Keratinocyte (primary cell): ENCODE results near the gene SHISA9. TPM values are rescaled to one million over a fixed set of nuclear protein-coding genes. Genes with fewer than 3 reads are reported as not detected.

Experiments
- DNase-seq: peaks from one replicate; pipeline ENCODE4 v3.0.0-alpha.2; 2011; ENCODE audit warnings: low read depth, missing footprints, low spot score
- FAIRE-seq: peaks from 2 replicates; lab custom pipeline; 2011; peaks lifted over from hg19 to GRCh38; lab: Jason Lieb, UNC
- H2AFZ ChIP-seq: 2 replicates; pipeline ENCODE4 v1.6.0; 2012; ENCODE audit warnings: low read length, control low read depth, inconsistent platforms; ENCODE audit not compliant: control insufficient read depth
- H3K27ac ChIP-seq: 2 replicates; pipeline ENCODE4 v1.5.1; 2011; ENCODE audit warnings: low read length; ENCODE audit not compliant: control insufficient read depth, insufficient read depth
- H3K27me3 ChIP-seq: 3 replicates; pipeline ENCODE4 v1.6.0; 2011; ENCODE audit warnings: low read length; ENCODE audit not compliant: control insufficient read depth, insufficient read depth; ENCODE audit errors: extremely low read depth
- H3K36me3 ChIP-seq, 2 experiments: 2 replicates in 1 of 2; 3 replicates in 1 of 2; pipeline ENCODE4 v1.5.1; 2011; ENCODE audit warnings: low read length in 2 of 2, mild to moderate bottlenecking in 1 of 2; ENCODE audit not compliant: control insufficient read depth in 2 of 2, insufficient read depth in 2 of 2; ENCODE audit errors: extremely low read depth in 1 of 2
- H3K4me1 ChIP-seq: 3 replicates; pipeline ENCODE4 v1.5.1; 2011; ENCODE audit warnings: low read length; ENCODE audit not compliant: control insufficient read depth, insufficient read depth; ENCODE audit errors: extremely low read depth
- H3K4me2 ChIP-seq: 3 replicates; pipeline ENCODE4 v1.6.0; 2011; ENCODE audit warnings: low read depth, low read length; ENCODE audit not compliant: control insufficient read depth, insufficient read depth; ENCODE audit errors: extremely low read depth
- H3K4me3 ChIP-seq, 3 experiments: fragments of 200-600 bp in 1 of 3; sonication (generic) in 1 of 3; 2 replicates in 2 of 3; 3 replicates in 1 of 3; pipeline ENCODE4 v1.5.1; 2011 to 2016; ENCODE audit warnings: low read length in 3 of 3, mild to moderate bottlenecking in 3 of 3, control low read depth in 2 of 3, inconsistent platforms in 1 of 3, low read depth in 1 of 3, mixed read lengths in 1 of 3, mixed run types in 1 of 3, moderate library complexity in 1 of 3; ENCODE audit not compliant: control insufficient read depth in 2 of 3, insufficient read depth in 2 of 3; ENCODE audit errors: extremely low read depth in 1 of 3
- H3K79me2 ChIP-seq: 2 replicates; pipeline ENCODE4 v1.6.0; 2012; ENCODE audit warnings: low read length; ENCODE audit not compliant: control insufficient read depth, insufficient read depth
- H3K9ac ChIP-seq: 3 replicates; pipeline ENCODE4 v1.6.0; 2011; ENCODE audit warnings: low read length; ENCODE audit not compliant: control insufficient read depth, insufficient read depth; ENCODE audit errors: extremely low read depth
- H3K9me1 ChIP-seq: 3 replicates; pipeline ENCODE4 v1.6.0; 2011; ENCODE audit warnings: low read length; ENCODE audit not compliant: control insufficient read depth, insufficient read depth; ENCODE audit errors: extremely low read depth
- H3K9me3 ChIP-seq: 2 replicates; pipeline ENCODE4 v1.5.1; 2012; ENCODE audit warnings: low read depth, low read length; ENCODE audit not compliant: control insufficient read depth
- H4K20me1 ChIP-seq: 3 replicates; pipeline ENCODE4 v1.6.0; 2011; ENCODE audit warnings: low read length; ENCODE audit not compliant: control insufficient read depth, insufficient read depth; ENCODE audit errors: extremely low read depth
- CTCF ChIP-seq, 3 experiments: IDR thresholded peaks in 1 of 3; conservative IDR thresholded peaks in 1 of 3; optimal IDR thresholded peaks in 1 of 3; 2 replicates in 2 of 3; 3 replicates in 1 of 3; pipeline versions ENCODE3 to v1.5.1; 2011; ENCODE audit warnings: low read length in 3 of 3, mild to moderate bottlenecking in 3 of 3, moderate library complexity in 2 of 3, control low read depth in 1 of 3, inconsistent platforms in 1 of 3; ENCODE audit not compliant: insufficient read depth in 2 of 3; ENCODE audit errors: extremely low read depth in 1 of 3
- EZH2 ChIP-seq: IDR thresholded peaks from one replicate; pipeline ENCODE4 v1.6.1; 2012; ENCODE audit warnings: inconsistent platforms, mild to moderate bottlenecking, low read length, moderate library complexity
- dilution Hi-C: fragments of 300-500 bp; cut with MboI; formaldehyde crosslinking; loops from one replicate; pipeline ENCODE4 v1.7.0; 2020; ENCODE audit warnings: low sequenced_read_pairs; ENCODE audit not compliant: extremely low pct_ligation_motif_present
- polyA plus RNA-seq, 5 experiments: library from polyadenylated mRNA; depleted of rRNA in 3 of 5; stranded (reverse) in 3 of 5; stranded (forward) in 1 of 5; unstranded in 1 of 5; fragments of >200 nt; gene quantifications; 1 replicate in 1 of 5; 2 replicates in 3 of 5; 3 replicates in 1 of 5; pipeline versions ENCODE4 v1.2.1 to v1.2.3, GENCODE V29; 2011 to 2012; ENCODE audit warnings: missing spikeins in 2 of 5, low read depth in 1 of 5, low replicate concordance in 1 of 5

SHISA9 gene
- polyA plus RNA-seq, 1 donor (not counting 4 experiments of a cell fraction or from before 2014, with no cell fraction given) = 0.28 TPM

- no peaks in the 10 kb centered on the region for H3K36me3 ChIP-seq
- no peak overlapping the region for H3K4me3 ChIP-seq
- dilution Hi-C loops = no loop called here
- TF ChIP-seq CTCF (optimal IDR thresholded peaks at IDR 0.05 in 1 of 3, IDR thresholded peaks at IDR 0.05 in 1 of 3, conservative IDR thresholded peaks at IDR 0.05 in 1 of 3; ENCODE audit: extremely low read depth in 1 of 3, insufficient read depth in 2 of 3, low read length in 3 of 3) (no peak), EZH2 (no peak)
- no peak overlapping the region for H3K4me2 ChIP-seq
- no peaks in the 10 kb centered on the region for H3K9me1 ChIP-seq
- no peaks in the 10 kb centered on the region for H4K20me1 ChIP-seq
- no peak overlapping the region for H3K27ac ChIP-seq
- H3K27me3 ChIP-seq = peaks cover 60% of the 10 kb centered on the region
- no peaks in the 10 kb centered on the region for H3K4me1 ChIP-seq
- no peak for DNase-seq
- FAIRE-seq = no peak
- no peaks in the 10 kb centered on the region for H3K79me2 ChIP-seq
- no peaks in the 10 kb centered on the region for H3K9me3 ChIP-seq
- H3K9ac ChIP-seq = no peak overlapping the region
- H2AFZ ChIP-seq = no peak overlapping the region
These were observed 1.2 kb upstream of the SHISA9 start for GRCh38 chr16:12900156-12900555.

GRCh38 chr16:12900599-12901203 lies 697 bp upstream of the SHISA9 start:
- FAIRE-seq (no peak), DNase-seq (no peak)
- H3K9me1 ChIP-seq = no peaks in the 10 kb centered on the region
- H3K9me3 ChIP-seq = no peaks in the 10 kb centered on the region
- no peak overlapping the region for H3K4me3 ChIP-seq
- H2AFZ ChIP-seq = no peak overlapping the region
- dilution Hi-C loops = no loop called here
- no peak overlapping the region for H3K27ac ChIP-seq
- no peaks in the 10 kb centered on the region for H3K4me1 ChIP-seq
- H4K20me1 ChIP-seq = no peaks in the 10 kb centered on the region
- no peaks in the 10 kb centered on the region for H3K36me3 ChIP-seq
- H3K27me3 ChIP-seq = peaks cover 60% of the 10 kb centered on the region
- no peak for TF ChIP-seq CTCF (optimal IDR thresholded peaks at IDR 0.05 in 1 of 3, IDR thresholded peaks at IDR 0.05 in 1 of 3, conservative IDR thresholded peaks at IDR 0.05 in 1 of 3; ENCODE audit: extremely low read depth in 1 of 3, insufficient read depth in 2 of 3, low read length in 3 of 3)
- TF ChIP-seq EZH2 = no peak
- no peaks in the 10 kb centered on the region for H3K79me2 ChIP-seq
- H3K4me2 ChIP-seq = no peak overlapping the region
- no peak overlapping the region for H3K9ac ChIP-seq
